ACC112 (cell line): ENCODE data around the gene RBM38.

Experiments
- H2AFZ ChIP-seq: fragments of 200-600 bp; sonication (generic); one replicate; pipeline ENCODE4 v1.6.0; 2017; ENCODE audit warnings: antibody characterized with exemption, low read length; ENCODE audit not compliant: unreplicated experiment
- H3K27ac ChIP-seq: fragments of 200-600 bp; sonication (generic); 2 replicates; pipeline ENCODE4 v1.5.1; 2014; ENCODE audit warnings: low read depth, mild to moderate bottlenecking, antibody characterized with exemption, low read length, moderate library complexity
- H3K27me3 ChIP-seq: fragments of 200-600 bp; sonication (generic); 2 replicates; pipeline ENCODE4 v1.6.1; 2014; ENCODE audit warnings: mild to moderate bottlenecking, antibody characterized with exemption, low read length, moderate library complexity, mixed read lengths; ENCODE audit not compliant: insufficient read depth
- H3K36me3 ChIP-seq: fragments of 200-600 bp; sonication (generic); 2 replicates; pipeline ENCODE4 v1.6.1; 2016; ENCODE audit warnings: mild to moderate bottlenecking, antibody characterized with exemption, low read length, moderate library complexity, mixed read lengths; ENCODE audit not compliant: insufficient read depth
- H3K4me1 ChIP-seq: fragments of 200-600 bp; sonication (generic); one replicate; pipeline ENCODE4 v1.6.1; 2016; ENCODE audit warnings: low read length, mixed read lengths; ENCODE audit not compliant: insufficient read depth, unreplicated experiment, control insufficient read depth
- H3K4me3 ChIP-seq: fragments of 200-600 bp; sonication (generic); 2 replicates; pipeline ENCODE4 v1.5.1; 2014; ENCODE audit warnings: mild to moderate bottlenecking, low read depth, low read length
- H3K79me2 ChIP-seq: fragments of 200-600 bp; sonication (generic); one replicate; pipeline ENCODE4 v1.6.0; 2016; ENCODE audit warnings: low read length; ENCODE audit not compliant: control insufficient read depth, unreplicated experiment, insufficient read depth

The RBM38 gene

GRCh38 chr20:57383447-57384347, 7.5 kb upstream of the RBM38 start:
- Histone ChIP-seq H3K79me2 (no peaks in the 10 kb centered on the region), H3K4me1 (no peaks in the 10 kb centered on the region), H3K27me3 (no peaks in the 10 kb centered on the region), H3K36me3 (no peaks in the 10 kb centered on the region), H3K27ac (no peak overlapping the region), H2AFZ (no peak overlapping the region), H3K4me3 (no peak overlapping the region)

- H3K4me1 ChIP-seq, result no peaks in the 10 kb centered on the region
- no peak overlapping the region for H3K4me3 ChIP-seq
- no peak overlapping the region for H3K27ac ChIP-seq
- H3K27me3 ChIP-seq, result no peaks in the 10 kb centered on the region
- no peaks in the 10 kb centered on the region for H3K36me3 ChIP-seq
- no peak overlapping the region for H2AFZ ChIP-seq
- H3K79me2 ChIP-seq, result no peaks in the 10 kb centered on the region
Observed at GRCh38 chr20:57384486-57384885, 6.7 kb upstream of the RBM38 start.

- H3K27ac ChIP-seq, result no peak overlapping the region
- no peaks in the 10 kb centered on the region for H3K79me2 ChIP-seq
- no peaks in the 10 kb centered on the region for H3K27me3 ChIP-seq
- H2AFZ ChIP-seq, result no peak overlapping the region
- no peaks in the 10 kb centered on the region for H3K4me1 ChIP-seq
- no peak overlapping the region for H3K4me3 ChIP-seq
- no peaks in the 10 kb centered on the region for H3K36me3 ChIP-seq
Observed at GRCh38 chr20:57384953-57385761, 6.0 kb upstream of the RBM38 start.

GRCh38 chr20:57385940-57386339, 5.3 kb upstream of the RBM38 start:
- no peak overlapping the region for H3K4me3 ChIP-seq
- H3K27me3 ChIP-seq, result no peaks in the 10 kb centered on the region
- no peaks in the 10 kb centered on the region for H3K79me2 ChIP-seq
- no peaks in the 10 kb centered on the region for H3K4me1 ChIP-seq
- H2AFZ ChIP-seq, result no peak overlapping the region
- H3K36me3 ChIP-seq, result no peaks in the 10 kb centered on the region
- no peak overlapping the region for H3K27ac ChIP-seq

GRCh38 chr20:57386762-57387161, 4.4 kb upstream of the RBM38 start:
- H3K4me1 ChIP-seq, result no peaks in the 10 kb centered on the region
- no peaks in the 10 kb centered on the region for H3K27me3 ChIP-seq
- H3K27ac ChIP-seq, result no peak overlapping the region
- no peak overlapping the region for H3K4me3 ChIP-seq
- no peak overlapping the region for H2AFZ ChIP-seq
- no peaks in the 10 kb centered on the region for H3K36me3 ChIP-seq
- no peaks in the 10 kb centered on the region for H3K79me2 ChIP-seq

GRCh38 chr20:57387463-57387862, 3.7 kb upstream of the RBM38 start:
- H3K27me3 ChIP-seq, result no peaks in the 10 kb centered on the region
- peaks cover 5% of the 10 kb centered on the region for H3K4me1 ChIP-seq
- H3K27ac ChIP-seq, result no peak overlapping the region
- H3K4me3 ChIP-seq, result no peak overlapping the region
- H3K36me3 ChIP-seq, result no peaks in the 10 kb centered on the region
- no peak overlapping the region for H2AFZ ChIP-seq
- peaks cover 3% of the 10 kb centered on the region for H3K79me2 ChIP-seq

- Histone ChIP-seq H3K27me3 (no peaks in the 10 kb centered on the region), H2AFZ (no peak overlapping the region), H3K79me2 (peaks cover 8% of the 10 kb centered on the region), H3K36me3 (no peaks in the 10 kb centered on the region), H3K4me3 (no peak overlapping the region), H3K27ac (no peak overlapping the region), H3K4me1 (peaks cover 6% of the 10 kb centered on the region)
Observed at GRCh38 chr20:57387945-57388371, 3.2 kb upstream of the RBM38 start.

GRCh38 chr20:57388953-57389694, 2.1 kb upstream of the RBM38 start:
- Histone ChIP-seq H3K79me2 (peaks cover 8% of the 10 kb centered on the region), H3K4me1 (peaks cover 6% of the 10 kb centered on the region), H2AFZ (peak overlapping the region; percentile 96), H3K4me3 (peak overlapping the region; percentile 72), H3K27me3 (no peaks in the 10 kb centered on the region), H3K27ac (no peak overlapping the region), H3K36me3 (no peaks in the 10 kb centered on the region)

- no peaks in the 10 kb centered on the region for H3K27me3 ChIP-seq
- H3K27ac ChIP-seq, result no peak overlapping the region
- H3K4me3 ChIP-seq, result peak overlapping the region; percentile 72
- no peaks in the 10 kb centered on the region for H3K36me3 ChIP-seq
- peak overlapping the region; percentile 96 for H2AFZ ChIP-seq
- peaks cover 8% of the 10 kb centered on the region for H3K79me2 ChIP-seq
- H3K4me1 ChIP-seq, result peaks cover 6% of the 10 kb centered on the region
Observed at GRCh38 chr20:57389695-57390603, 1.2 kb upstream of the RBM38 start.
